Lung (tissue), 12 donors: ENCODE data around the gene ENOSF1. TPM values are rescaled to one million over a fixed set of nuclear protein-coding genes. Genes with fewer than 3 reads are reported as not detected.
A peak's percentile ranks its signal among the peaks of the same experiment; 100 is the strongest.
"Not testable (repeated sequence)": the region's sequence is repeated elsewhere in the genome, so short reads cannot be mapped to it uniquely, and the experiment has no call there.

ENCODE experiments used
- ATAC-seq: fragments of 200-7000 bp; cut with Tn5 transposase; one replicate; pipeline ENCODE4 v1.9.1; 2020; ENCODE audit warnings: moderate number of reproducible peaks; ENCODE audit not compliant: insufficient read depth, low FRiP score
- DNase-seq, 3 donors: peaks; one replicate each; pipeline ENCODE4 v3.0.0-alpha.2; 2013 to 2017
- H3K27ac ChIP-seq, 2 donors: one replicate each; pipeline ENCODE4 v1.5.1; 2013; ENCODE audit warnings: mild to moderate bottlenecking in 2 of 2, moderate library complexity in 2 of 2, control low read depth in 1 of 2, inconsistent platforms in 1 of 2, low read depth in 1 of 2, low read length in 1 of 2
- H3K27me3 ChIP-seq, 3 donors: one replicate each; pipeline ENCODE4 v1.5.1; 2013; ENCODE audit warnings: low read length in 2 of 3; ENCODE audit not compliant: control insufficient read depth in 3 of 3, insufficient read depth in 3 of 3
- H3K36me3 ChIP-seq, 4 donors: one replicate each; pipeline ENCODE4 v1.5.1; 2013; ENCODE audit warnings: low read length in 4 of 4, mild to moderate bottlenecking in 1 of 4, moderate library complexity in 1 of 4; ENCODE audit not compliant: control insufficient read depth in 4 of 4, insufficient read depth in 4 of 4
- H3K4me1 ChIP-seq, 5 donors: one replicate each; pipeline ENCODE4 v1.5.1; 2013; ENCODE audit warnings: low read length in 5 of 5, mild to moderate bottlenecking in 2 of 5, moderate library complexity in 1 of 5; ENCODE audit not compliant: control insufficient read depth in 5 of 5, insufficient read depth in 5 of 5
- H3K4me3 ChIP-seq: one replicate; pipeline ENCODE4 v1.5.1; 2013; ENCODE audit warnings: mild to moderate bottlenecking, control low read depth, moderate library complexity
- H3K9ac ChIP-seq, 2 donors: one replicate each; pipeline ENCODE4 v1.5.1; 2013; ENCODE audit warnings: low read length in 2 of 2, control low read depth in 1 of 2; ENCODE audit not compliant: insufficient read depth in 1 of 2
- H3K9me3 ChIP-seq, 4 donors: one replicate each; pipeline ENCODE4 v1.5.1; 2013; ENCODE audit warnings: low read length in 3 of 4, mild to moderate bottlenecking in 1 of 4, moderate library complexity in 1 of 4; ENCODE audit not compliant: control insufficient read depth in 4 of 4, insufficient read depth in 3 of 4
- CTCF ChIP-seq: IDR thresholded peaks from 2 replicates; pipeline ENCODE4 v1.5.1; 2012; ENCODE audit warnings: mild to moderate bottlenecking; ENCODE audit errors: control extremely low read depth, extremely low read depth
- WGBS, 2 donors: extraction: QIAGEN DNeasy Blood & Tissue Kit; methylation state at CpG; one replicate each; pipeline ENCODE4 v1.1.7; 2013; 5-methylcytosine and 5-hydroxymethylcytosine counted together
- polyA plus RNA-seq, 2 donors: library from polyadenylated mRNA; stranded (reverse); fragments of 200-250 nt; gene quantifications; one replicate each; pipeline ENCODE4 v1.2.1, GENCODE V29; 2013
- total RNA-seq, 2 donors: library from RNA; depleted of rRNA in 1 of 2; stranded (reverse); fragments of >200 nt in 1 of 2; gene quantifications; one replicate each; pipeline ENCODE4 v1.2.1, GENCODE V29; 2014 to 2021
- donor health status: control.
- donor health status: control.
- donor health status: Bipolar disorder and iron deficiency.
- donor health status: healthy.
- donor health status: DM: yes; HTN: yes; CAD: no.

Gene ENOSF1
- total and polyA plus RNA-seq, 4 donors: 26.9 to 122 (median 101) TPM

GRCh38 chr18:741931-742512 is 29.6 kb upstream of the ENOSF1 start:
- DNase-seq: peak in 2 of 3 donors; percentile 62 to 67
- peaks cover 2 to 15% (median 11%) of the 10 kb centered on the region in 4 donors for H3K36me3 ChIP-seq
- no peak overlapping the region for H3K4me3 ChIP-seq
- peak; percentile 79 for ATAC-seq
- TF ChIP-seq CTCF: peak; percentile 64
- no peaks in the 10 kb centered on the region for H3K27me3 ChIP-seq
- no peaks in the 10 kb centered on the region for H3K9me3 ChIP-seq
- no peaks in the 10 kb centered on the region for H3K4me1 ChIP-seq
- H3K9ac ChIP-seq: no peak overlapping the region
- no peak overlapping the region for H3K27ac ChIP-seq

- ATAC-seq (no peak), DNase-seq (no peak)
- 93 to 95% methylated on average over 3 of the region's 3 CpGs for WGBS, 2 donors
- Histone ChIP-seq H3K27ac (no peak overlapping the region), H3K9ac (no peak overlapping the region), H3K27me3 (no peaks in the 10 kb centered on the region), H3K4me1 (no peaks in the 10 kb centered on the region), H3K9me3 (no peaks in the 10 kb centered on the region), H3K4me3 (no peak overlapping the region), H3K36me3 (peaks cover 7 to 25% (median 16%) of the 10 kb centered on the region in 4 donors)
- TF ChIP-seq CTCF: no peak
These were observed 19.9 kb upstream of the ENOSF1 start for GRCh38 chr18:732371-732770.

- Histone ChIP-seq H3K27ac (no peak overlapping the region), H3K27me3 (no peaks in the 10 kb centered on the region), H3K4me1 (no peaks in the 10 kb centered on the region), H3K9me3 (no peaks in the 10 kb centered on the region), H3K4me3 (no peak overlapping the region), H3K9ac (no peak overlapping the region), H3K36me3 (peaks cover 7 to 20% (median 13%) of the 10 kb centered on the region in 4 donors)
- TF ChIP-seq CTCF: no peak
- DNase-seq: no peak
- ATAC-seq: no peak
These were observed 18.8 kb upstream of the ENOSF1 start for GRCh38 chr18:731185-731584.

- Histone ChIP-seq H3K9me3 (no peaks in the 10 kb centered on the region), H3K9ac (no peak overlapping the region), H3K27ac (no peak overlapping the region), H3K27me3 (no peaks in the 10 kb centered on the region), H3K4me3 (no peak overlapping the region), H3K4me1 (no peaks in the 10 kb centered on the region), H3K36me3 (peaks cover 4 to 18% (median 8%) of the 10 kb centered on the region in 4 donors)
- no peak for ATAC-seq
- no peak for DNase-seq
- TF ChIP-seq CTCF: no peak
These were observed 18.3 kb upstream of the ENOSF1 start for GRCh38 chr18:730692-731091.

GRCh38 chr18:730120-730519 is 17.7 kb upstream of the ENOSF1 start:
- not testable (repeated sequence) for H3K27ac ChIP-seq, H3K9me3 ChIP-seq, DNase-seq, H3K9ac ChIP-seq, H3K27me3 ChIP-seq, H3K4me1 ChIP-seq, H3K4me3 ChIP-seq, ATAC-seq
- H3K36me3 ChIP-seq: peaks cover 3 to 17% (median 5%) of the 10 kb centered on the region in 4 donors
- 95 to 97% methylated on average over 5 of the region's 5 CpGs for WGBS, 2 donors
